ENCODE results near the gene SLC34A2. TPM values are rescaled to one million over a fixed set of nuclear protein-coding genes. Genes with fewer than 3 reads are reported as not detected.
A peak's percentile ranks its signal among the peaks of the same experiment; 100 is the strongest.

Gene SLC34A2
- total RNA-seq, 1 donor = not detected

DNA sequence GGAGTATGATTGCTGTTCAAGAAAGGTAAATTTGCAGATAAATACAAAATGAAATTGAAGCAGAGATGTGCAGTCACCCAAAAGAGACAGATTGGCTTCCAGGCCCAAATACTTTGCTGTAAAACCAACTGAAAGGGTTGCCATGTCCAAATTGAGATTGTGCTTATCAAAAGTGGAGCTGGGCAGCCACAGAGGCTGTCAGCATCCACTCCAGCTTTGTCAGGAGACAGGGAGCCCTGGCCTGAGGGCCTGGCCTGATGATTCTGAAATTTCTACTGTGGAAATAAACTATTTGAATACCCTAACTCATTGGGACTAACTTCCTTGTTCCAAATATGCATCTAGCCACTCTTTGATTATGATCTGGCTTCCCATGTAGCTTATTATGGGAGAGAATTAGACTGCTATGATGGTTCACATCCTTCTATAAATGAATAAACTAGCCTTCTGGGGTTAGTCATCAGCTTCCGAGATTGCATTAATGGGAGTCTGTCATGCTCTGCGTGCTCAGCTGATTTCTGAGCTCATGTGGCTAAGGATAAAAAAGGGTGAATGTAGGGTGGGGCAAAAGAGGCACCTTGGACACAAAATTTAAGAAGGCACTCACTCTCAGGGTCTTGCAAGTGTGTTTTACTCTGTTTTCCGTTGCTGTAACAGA lies 48.2 kb downstream of the SLC34A2 start:
- H3K4me1 ChIP-seq (ENCODE audit: insufficient read depth, low read length) = peaks cover 9% of the 10 kb centered on the region
- H3K4me3 ChIP-seq (ENCODE audit: insufficient read depth, low read length) = no peak overlapping the region
- TF ChIP-seq, protein P1, sequence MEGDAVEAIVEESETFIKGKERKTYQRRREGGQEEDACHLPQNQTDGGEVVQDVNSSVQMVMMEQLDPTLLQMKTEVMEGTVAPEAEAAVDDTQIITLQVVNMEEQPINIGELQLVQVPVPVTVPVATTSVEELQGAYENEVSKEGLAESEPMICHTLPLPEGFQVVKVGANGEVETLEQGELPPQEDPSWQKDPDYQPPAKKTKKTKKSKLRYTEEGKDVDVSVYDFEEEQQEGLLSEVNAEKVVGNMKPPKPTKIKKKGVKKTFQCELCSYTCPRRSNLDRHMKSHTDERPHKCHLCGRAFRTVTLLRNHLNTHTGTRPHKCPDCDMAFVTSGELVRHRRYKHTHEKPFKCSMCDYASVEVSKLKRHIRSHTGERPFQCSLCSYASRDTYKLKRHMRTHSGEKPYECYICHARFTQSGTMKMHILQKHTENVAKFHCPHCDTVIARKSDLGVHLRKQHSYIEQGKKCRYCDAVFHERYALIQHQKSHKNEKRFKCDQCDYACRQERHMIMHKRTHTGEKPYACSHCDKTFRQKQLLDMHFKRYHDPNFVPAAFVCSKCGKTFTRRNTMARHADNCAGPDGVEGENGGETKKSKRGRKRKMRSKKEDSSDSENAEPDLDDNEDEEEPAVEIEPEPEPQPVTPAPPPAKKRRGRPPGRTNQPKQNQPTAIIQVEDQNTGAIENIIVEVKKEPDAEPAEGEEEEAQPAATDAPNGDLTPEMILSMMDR (IDR thresholded peaks at IDR 0.05; ENCODE audit: extremely low read depth, low read depth, low read length) = no peak
- no peak overlapping the region for H2AFZ ChIP-seq (ENCODE audit: low read length)
- H3K36me3 ChIP-seq (ENCODE audit: insufficient read depth, low read length) = no peaks in the 10 kb centered on the region
- no peak overlapping the region for H3K4me2 ChIP-seq (ENCODE audit: insufficient read depth, low read length)
- peaks cover 4% of the 10 kb centered on the region for H3K27me3 ChIP-seq (ENCODE audit: insufficient read depth, low read length)
- H3K9me3 ChIP-seq (ENCODE audit: low read depth, low read length) = no peaks in the 10 kb centered on the region
- DNase-seq (ENCODE audit: insufficient read length, low spot score, missing footprints) = peak; percentile 32
- peak overlapping the region; percentile 59 for H3K27ac ChIP-seq (ENCODE audit: low read depth, low read length)
- H4K20me1 ChIP-seq (ENCODE audit: insufficient read depth, low read length) = no peaks in the 10 kb centered on the region
- no peaks in the 10 kb centered on the region for H3K79me2 ChIP-seq (ENCODE audit: insufficient read depth, low read length)

DNA sequence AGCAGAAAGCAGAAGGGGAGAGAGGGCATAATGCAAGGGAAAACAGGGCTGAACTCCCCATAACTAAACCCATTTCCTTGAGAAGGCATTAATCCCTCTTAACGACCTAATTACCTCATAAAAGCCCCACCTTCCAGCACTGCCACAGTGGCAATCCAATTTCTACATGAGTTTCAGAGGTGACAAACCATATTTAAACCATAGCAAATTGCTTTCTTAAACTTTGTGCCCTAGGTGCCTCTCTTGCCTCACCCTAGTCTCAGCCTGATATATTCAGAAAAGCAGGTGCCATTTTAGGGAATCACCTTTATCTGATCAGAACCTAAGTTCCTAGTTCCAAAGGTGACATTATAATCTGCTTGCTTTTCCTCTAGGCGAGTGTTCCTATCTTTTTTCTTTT lies 48.9 kb downstream of the SLC34A2 start:
- TF ChIP-seq, protein P1 (IDR thresholded peaks at IDR 0.05; ENCODE audit: extremely low read depth, low read depth, low read length) = no peak
- no peaks in the 10 kb centered on the region for H4K20me1 ChIP-seq (ENCODE audit: insufficient read depth, low read length)
- H3K4me2 ChIP-seq (ENCODE audit: insufficient read depth, low read length) = no peak overlapping the region
- H3K4me3 ChIP-seq (ENCODE audit: insufficient read depth, low read length) = no peak overlapping the region
- peaks cover 9% of the 10 kb centered on the region for H3K4me1 ChIP-seq (ENCODE audit: insufficient read depth, low read length)
- DNase-seq (ENCODE audit: insufficient read length, low spot score, missing footprints) = no peak
- no peaks in the 10 kb centered on the region for H3K79me2 ChIP-seq (ENCODE audit: insufficient read depth, low read length)
- no peak overlapping the region for H3K27ac ChIP-seq (ENCODE audit: low read depth, low read length)
- no peak overlapping the region for H2AFZ ChIP-seq (ENCODE audit: low read length)
- peaks cover 4% of the 10 kb centered on the region for H3K27me3 ChIP-seq (ENCODE audit: insufficient read depth, low read length)
- H3K36me3 ChIP-seq (ENCODE audit: insufficient read depth, low read length) = no peaks in the 10 kb centered on the region
- no peaks in the 10 kb centered on the region for H3K9me3 ChIP-seq (ENCODE audit: low read depth, low read length)

DNA sequence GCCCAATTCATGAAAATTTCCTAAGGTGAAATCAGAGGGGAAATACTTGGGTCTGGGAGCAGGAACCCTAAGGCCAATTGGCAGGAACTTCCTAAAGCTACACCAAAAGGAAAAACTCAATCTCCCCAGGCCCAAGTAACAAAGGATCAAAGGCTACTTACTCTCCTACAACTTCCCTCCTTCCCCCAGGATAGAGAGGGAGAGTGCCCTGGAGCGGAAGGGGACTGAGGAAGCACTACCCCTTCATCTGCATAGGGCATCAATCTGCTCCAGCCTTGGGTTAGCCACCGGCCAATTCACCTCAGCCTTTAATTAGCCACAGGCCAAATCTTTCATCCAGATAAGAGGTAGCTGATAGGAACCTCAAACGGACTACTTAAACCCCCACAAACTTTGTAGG lies 55.0 kb downstream of the SLC34A2 start:
- peak; percentile 14 for DNase-seq (ENCODE audit: insufficient read length, low spot score, missing footprints)
- H3K27ac ChIP-seq (ENCODE audit: low read depth, low read length) = no peak overlapping the region
- H3K9me3 ChIP-seq (ENCODE audit: low read depth, low read length) = no peaks in the 10 kb centered on the region
- H3K4me3 ChIP-seq (ENCODE audit: insufficient read depth, low read length) = no peak overlapping the region
- H3K4me1 ChIP-seq (ENCODE audit: insufficient read depth, low read length) = no peaks in the 10 kb centered on the region
- peaks cover 8% of the 10 kb centered on the region for H3K27me3 ChIP-seq (ENCODE audit: insufficient read depth, low read length)
- no peaks in the 10 kb centered on the region for H3K79me2 ChIP-seq (ENCODE audit: insufficient read depth, low read length)
- no peak overlapping the region for H2AFZ ChIP-seq (ENCODE audit: low read length)
- TF ChIP-seq, protein P1 (IDR thresholded peaks at IDR 0.05; ENCODE audit: extremely low read depth, low read depth, low read length) = no peak
- no peaks in the 10 kb centered on the region for H4K20me1 ChIP-seq (ENCODE audit: insufficient read depth, low read length)
- no peak overlapping the region for H3K4me2 ChIP-seq (ENCODE audit: insufficient read depth, low read length)
- no peaks in the 10 kb centered on the region for H3K36me3 ChIP-seq (ENCODE audit: insufficient read depth, low read length)

DNA sequence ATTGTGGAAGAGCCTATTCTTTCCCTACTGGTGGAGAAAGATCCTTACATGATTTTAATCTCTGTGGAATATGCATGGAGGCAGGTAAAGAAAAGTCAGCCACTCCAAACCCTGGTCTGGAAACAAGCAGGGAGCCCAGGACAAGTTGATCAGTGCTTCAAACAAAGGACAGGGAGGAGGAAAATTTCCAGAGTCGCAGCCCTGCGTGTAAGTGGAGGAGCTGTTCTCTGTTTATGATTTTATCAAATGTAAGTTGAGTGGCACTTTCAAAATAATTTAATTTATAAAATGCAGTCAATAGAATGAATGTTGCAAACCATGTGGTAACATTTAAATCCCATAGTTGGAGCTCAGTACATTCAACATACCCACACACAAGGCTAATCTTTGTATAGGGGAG lies 57.0 kb downstream of the SLC34A2 start:
- Histone ChIP-seq H3K36me3 (ENCODE audit: insufficient read depth, low read length) (no peaks in the 10 kb centered on the region), H3K4me3 (ENCODE audit: insufficient read depth, low read length) (no peak overlapping the region), H4K20me1 (ENCODE audit: insufficient read depth, low read length) (no peaks in the 10 kb centered on the region), H3K27ac (ENCODE audit: low read depth, low read length) (no peak overlapping the region), H3K9me3 (ENCODE audit: low read depth, low read length) (no peaks in the 10 kb centered on the region), H3K27me3 (ENCODE audit: insufficient read depth, low read length) (peaks cover 4% of the 10 kb centered on the region), H3K4me2 (ENCODE audit: insufficient read depth, low read length) (no peak overlapping the region), H3K4me1 (ENCODE audit: insufficient read depth, low read length) (no peaks in the 10 kb centered on the region), H3K79me2 (ENCODE audit: insufficient read depth, low read length) (no peaks in the 10 kb centered on the region), H2AFZ (ENCODE audit: low read length) (no peak overlapping the region)
- TF ChIP-seq, protein P1 (IDR thresholded peaks at IDR 0.05; ENCODE audit: extremely low read depth, low read depth, low read length) = no peak
- no peak for DNase-seq (ENCODE audit: insufficient read length, low spot score, missing footprints)

Data from osteoblast (primary cell).